H1 (cell line): ENCODE results near the gene FRMD4A.

Source experiments
- BRCA1 ChIP-seq: IDR thresholded peaks from 2 replicates; pipeline ENCODE4 v1.6.1; 2012; ENCODE audit warnings: low read depth, low read length, improper control_type of control experiment
- EGR1 ChIP-seq: IDR thresholded peaks from 2 replicates; pipeline ENCODE4 v1.6.1; 2011; ENCODE audit warnings: low read depth, low read length, borderline replicate concordance
- FOSL1 ChIP-seq: IDR thresholded peaks from 2 replicates; pipeline ENCODE4 v1.6.1; 2011; ENCODE audit warnings: mild to moderate bottlenecking, low read depth, low read length, moderate library complexity; ENCODE audit not compliant: insufficient read depth
- HDAC2 ChIP-seq, 2 experiments: fragments of 300-600 bp in 1 of 2; sonication (generic) in 1 of 2; IDR thresholded peaks; 2 replicates each; pipeline ENCODE4 v1.6.1; 2011 to 2012; ENCODE audit warnings: low read depth in 2 of 2, low read length in 2 of 2, mild to moderate bottlenecking in 2 of 2, moderate library complexity in 2 of 2, borderline replicate concordance in 1 of 2, inconsistent platforms in 1 of 2
- MAX ChIP-seq: IDR thresholded peaks from 2 replicates; pipeline ENCODE4 v1.6.1; 2012; ENCODE audit warnings: inconsistent platforms
- NRF1 ChIP-seq: IDR thresholded peaks from 2 replicates; pipeline ENCODE4 v1.6.1; 2011; ENCODE audit warnings: mild to moderate bottlenecking, low read depth, low read length, improper control_type of control experiment
- POLR2AphosphoS5 ChIP-seq: IDR thresholded peaks from 2 replicates; pipeline ENCODE4 v1.6.1; 2011; ENCODE audit warnings: low read depth, low read length
- SP4 ChIP-seq: IDR thresholded peaks from 2 replicates; pipeline ENCODE4 v1.6.1; 2012; ENCODE audit warnings: low read length, inconsistent platforms
- TAF7 ChIP-seq: optimal IDR thresholded peaks from 2 replicates; pipeline ENCODE3; 2011; ENCODE audit warnings: low read depth, mild to moderate bottlenecking, inconsistent platforms, low read length, moderate library complexity, borderline replicate concordance
- TF ChIP-seq, protein P1 (sequence below), 3 experiments: IDR thresholded peaks; 1 replicate in 2 of 3; 2 replicates in 1 of 3; pipeline versions ENCODE4 v1.5.1 to v1.6.1; 2011; ENCODE audit warnings: low read length in 3 of 3, mild to moderate bottlenecking in 3 of 3, inconsistent platforms in 2 of 3, low read depth in 1 of 3, moderate library complexity in 1 of 3; ENCODE audit not compliant: insufficient read depth in 1 of 3; ENCODE audit errors: control extremely low read depth in 1 of 3

DNA sequence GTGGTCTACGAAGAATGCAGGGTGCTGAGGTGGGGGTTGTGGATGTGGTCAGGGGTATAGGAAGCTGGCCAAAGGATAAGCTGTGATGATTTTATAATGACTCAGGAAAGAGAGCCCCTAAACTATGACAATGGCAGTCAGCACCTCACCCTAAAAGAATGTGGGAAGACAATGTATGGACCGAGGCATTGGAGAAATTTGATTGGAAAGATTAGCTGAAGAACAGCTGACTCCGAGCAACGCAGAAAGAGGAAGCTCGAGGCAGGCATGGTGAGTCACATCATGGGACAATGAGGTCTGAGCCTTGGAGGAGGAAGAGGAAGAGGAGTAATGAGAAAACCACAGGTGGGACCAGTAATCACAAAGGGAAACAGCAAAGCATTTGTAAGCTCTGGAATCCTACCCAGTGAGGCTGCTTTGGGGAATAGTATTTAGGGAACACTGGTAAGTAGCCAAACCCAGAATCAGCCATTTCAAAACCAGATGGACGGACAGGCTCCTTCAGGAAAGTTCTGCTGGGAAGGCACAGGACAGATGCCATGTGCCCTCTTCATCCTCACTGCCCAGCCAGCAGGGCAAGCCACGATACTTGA lies 448.5 kb downstream of the FRMD4A start:
- TF ChIP-seq TAF7 (no peak), FOSL1 (no peak), HDAC2 (IDR thresholded peaks at IDR 0.05; ENCODE audit: borderline replicate concordance in 1 of 2, low read depth in 2 of 2, low read length in 2 of 2) (no peak), SP4 (no peak), NRF1 (no peak), MAX (peak; percentile 49), BRCA1 (no peak), EGR1 (no peak), POLR2AphosphoS5 (peak; percentile 58; the same call in 1 of the 2 replicates)
- TF ChIP-seq, protein P1, sequence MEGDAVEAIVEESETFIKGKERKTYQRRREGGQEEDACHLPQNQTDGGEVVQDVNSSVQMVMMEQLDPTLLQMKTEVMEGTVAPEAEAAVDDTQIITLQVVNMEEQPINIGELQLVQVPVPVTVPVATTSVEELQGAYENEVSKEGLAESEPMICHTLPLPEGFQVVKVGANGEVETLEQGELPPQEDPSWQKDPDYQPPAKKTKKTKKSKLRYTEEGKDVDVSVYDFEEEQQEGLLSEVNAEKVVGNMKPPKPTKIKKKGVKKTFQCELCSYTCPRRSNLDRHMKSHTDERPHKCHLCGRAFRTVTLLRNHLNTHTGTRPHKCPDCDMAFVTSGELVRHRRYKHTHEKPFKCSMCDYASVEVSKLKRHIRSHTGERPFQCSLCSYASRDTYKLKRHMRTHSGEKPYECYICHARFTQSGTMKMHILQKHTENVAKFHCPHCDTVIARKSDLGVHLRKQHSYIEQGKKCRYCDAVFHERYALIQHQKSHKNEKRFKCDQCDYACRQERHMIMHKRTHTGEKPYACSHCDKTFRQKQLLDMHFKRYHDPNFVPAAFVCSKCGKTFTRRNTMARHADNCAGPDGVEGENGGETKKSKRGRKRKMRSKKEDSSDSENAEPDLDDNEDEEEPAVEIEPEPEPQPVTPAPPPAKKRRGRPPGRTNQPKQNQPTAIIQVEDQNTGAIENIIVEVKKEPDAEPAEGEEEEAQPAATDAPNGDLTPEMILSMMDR (IDR thresholded peaks at IDR 0.05; ENCODE audit: control extremely low read depth in 1 of 3, insufficient read depth in 1 of 3, low read depth in 1 of 3, low read length in 3 of 3), result no peak
